Neural cell (in vitro differentiated cells): ENCODE results near the gene DNAJB7. TPM values are rescaled to one million over a fixed set of nuclear protein-coding genes. Genes with fewer than 3 reads are reported as not detected.

Source experiments
- polyA plus RNA-seq: library from polyadenylated mRNA; depleted of rRNA; stranded (reverse); fragments of >200 nt; gene quantifications from 2 replicates; pipeline ENCODE4 v1.2.3, GENCODE V29; 2014
- small RNA-seq, 3 experiments: library from RNA; depleted of rRNA; stranded (forward); fragments of <200 nt; gene quantifications; one replicate each; pipeline ENCODE3, GENCODE V24; 2012

The DNAJB7 gene
- polyA plus RNA-seq, 1 donor from 2014 or later = not detected

Small RNA genes within 50 kb of the gene (small RNA-seq; reads per million reads assigned to genes)
- gene MIR4766 = 0.08 to 3.7 (median 2.9) reads per million in 3 experiments

Other genes starting within 250 kb of the DNAJB7 start
- 19.3 and 25.6 TPM in 2 replicates for gene MRTFA, start 225.4 kb downstream of the DNAJB7 start, polyA plus RNA-seq
- 2.6 and 2.9 TPM in 2 replicates for gene MCHR1, start 182.6 kb downstream of the DNAJB7 start, polyA plus RNA-seq
- 47.5 and 49.3 TPM in 2 replicates for gene SLC25A17, start 42.8 kb downstream of the DNAJB7 start, polyA plus RNA-seq
- 180 and 195 TPM in 2 replicates for gene ST13, start 5.5 kb downstream of the DNAJB7 start, polyA plus RNA-seq
- 5.2 and 5.3 TPM in 2 replicates for gene XPNPEP3, start 5.0 kb downstream of the DNAJB7 start, polyA plus RNA-seq
- 163 and 181 TPM in 2 replicates for gene RBX1, start 89.3 kb upstream of the DNAJB7 start, polyA plus RNA-seq
- gene EP300, start 230.5 kb upstream of the DNAJB7 start, polyA plus RNA-seq = 13.9 and 18.9 TPM in 2 replicates